ENCODE measurements around the gene GPC3.
"Not testable (repeated sequence)": the region's sequence is repeated elsewhere in the genome, so short reads cannot be mapped to it uniquely, and the experiment has no call there.

The GPC3 gene

GRCh38 chrX:133985164-133985966 is at the start of gene GPC3:
Gene GPC3 (minus strand): TSS chrX:133985594.
- DNase-seq (ENCODE audit: low spot score), result no peak

- no peak for DNase-seq (ENCODE audit: low spot score)
These were observed 47.0 kb upstream of the GPC3 start for GRCh38 chrX:134032441-134032840.

- no peak for DNase-seq (ENCODE audit: low spot score)
These were observed 41.3 kb upstream of the GPC3 start for GRCh38 chrX:134026565-134027311.

- no peak for DNase-seq (ENCODE audit: low spot score)
These were observed 40.7 kb upstream of the GPC3 start for GRCh38 chrX:134025986-134026545.

- no peak for DNase-seq (ENCODE audit: low spot score)
These were observed 39.4 kb upstream of the GPC3 start for GRCh38 chrX:134024686-134025377.

GRCh38 chrX:134023851-134024281 is 38.5 kb upstream of the GPC3 start:
- DNase-seq (ENCODE audit: low spot score), result no peak

GRCh38 chrX:134020910-134021309 is 35.5 kb upstream of the GPC3 start:
- no peak for DNase-seq (ENCODE audit: low spot score)

- no peak for DNase-seq (ENCODE audit: low spot score)
These were observed 34.3 kb upstream of the GPC3 start for GRCh38 chrX:134019567-134020206.

GRCh38 chrX:134016309-134016708 is 30.9 kb upstream of the GPC3 start:
- DNase-seq (ENCODE audit: low spot score), result not testable (repeated sequence)

GRCh38 chrX:134015510-134015909 is 30.1 kb upstream of the GPC3 start:
- not testable (repeated sequence) for DNase-seq (ENCODE audit: low spot score)

- no peak for DNase-seq (ENCODE audit: low spot score)
These were observed 28.1 kb upstream of the GPC3 start for GRCh38 chrX:134013524-134013923.

GRCh38 chrX:134013092-134013497 is 27.7 kb upstream of the GPC3 start:
- no peak for DNase-seq (ENCODE audit: low spot score)

GRCh38 chrX:134010690-134011089 is 25.3 kb upstream of the GPC3 start:
- no peak for DNase-seq (ENCODE audit: low spot score)

- DNase-seq (ENCODE audit: low spot score), result no peak
These were observed 22.3 kb upstream of the GPC3 start for GRCh38 chrX:134007716-134008115.

GRCh38 chrX:134006484-134007161 is 21.2 kb upstream of the GPC3 start:
- DNase-seq (ENCODE audit: low spot score), result no peak

GRCh38 chrX:134004084-134004483 is 18.7 kb upstream of the GPC3 start:
- no peak for DNase-seq (ENCODE audit: low spot score)

- no peak for DNase-seq (ENCODE audit: low spot score)
These were observed 17.7 kb upstream of the GPC3 start for GRCh38 chrX:134002921-134003615.

GRCh38 chrX:134000260-134001245 is 15.2 kb upstream of the GPC3 start:
- no peak for DNase-seq (ENCODE audit: low spot score)

GRCh38 chrX:133999031-133999705 is 13.8 kb upstream of the GPC3 start:
- DNase-seq (ENCODE audit: low spot score), result no peak
